HG03521 (cell line): ENCODE data around the gene TRAF3.
"Not testable (repeated sequence)": the region's sequence is repeated elsewhere in the genome, so short reads cannot be mapped to it uniquely, and the experiment has no call there.

ENCODE experiments used
- ATAC-seq: cut with Tn5 transposase; IDR thresholded peaks from one replicate; pipeline ENCODE4 v1.9.1; 2021; ENCODE audit warnings: mild to moderate bottlenecking, moderate library complexity; ENCODE audit not compliant: unreplicated experiment

TRAF3 gene

GRCh38 chr14:102857444-102857843 is 80.2 kb downstream of the TRAF3 start:
- no peak for ATAC-seq

- ATAC-seq: no peak
These were observed 82.7 kb downstream of the TRAF3 start for GRCh38 chr14:102859911-102860310.

DNA sequence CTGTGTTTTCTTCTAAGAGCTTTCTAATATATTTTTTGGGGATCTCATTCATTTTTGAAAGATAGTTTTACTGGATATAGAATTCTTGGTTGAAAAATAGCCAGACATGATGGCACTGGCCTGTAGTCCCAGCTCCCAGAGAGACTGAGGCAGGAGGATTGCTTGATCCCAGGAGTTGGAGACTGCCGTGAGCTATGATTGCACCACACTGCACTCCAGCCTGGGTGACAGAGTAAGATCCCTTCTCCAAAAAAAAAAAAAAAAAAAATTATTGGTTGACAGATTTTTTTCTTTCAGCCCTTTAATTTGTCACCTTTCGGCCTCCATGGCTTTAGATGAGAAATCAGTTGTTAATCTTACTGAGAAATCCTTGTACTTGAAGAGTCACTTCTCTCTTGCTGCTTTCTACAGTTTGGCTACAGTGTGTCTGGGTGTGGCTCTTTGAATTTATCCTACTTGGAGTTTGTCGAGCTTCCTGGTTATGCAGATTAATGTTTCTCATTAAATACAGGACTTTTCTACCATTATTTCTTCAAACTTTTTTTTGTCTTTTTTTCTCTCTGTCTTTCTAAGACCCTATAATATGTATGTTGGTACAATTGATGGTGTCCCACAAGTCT is 85.0 kb downstream of the TRAF3 start:
- no peak for ATAC-seq

- no peak for ATAC-seq
These were observed 86.1 kb downstream of the TRAF3 start for GRCh38 chr14:102863381-102863780.

DNA sequence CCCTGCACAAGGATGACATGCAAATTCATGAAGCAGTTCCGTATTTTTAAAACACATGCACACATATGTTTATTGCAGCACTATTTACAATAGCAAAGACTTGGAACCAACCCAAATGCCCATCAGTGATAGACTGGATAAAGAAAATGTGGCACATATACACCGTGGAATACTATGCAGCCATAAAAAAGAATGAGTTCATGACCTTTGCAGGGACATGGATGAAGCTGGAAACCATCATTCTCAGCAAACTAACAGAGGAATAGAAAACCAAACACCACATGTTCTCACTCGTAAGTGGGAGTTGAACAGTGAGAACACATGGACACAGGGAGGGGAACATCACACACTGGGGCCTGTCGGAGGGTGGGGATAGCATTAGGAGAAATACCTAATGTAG is 88.7 kb downstream of the TRAF3 start:
- not testable (repeated sequence) for ATAC-seq

GRCh38 chr14:102866982-102867761 is 89.9 kb downstream of the TRAF3 start:
- ATAC-seq: no peak

DNA sequence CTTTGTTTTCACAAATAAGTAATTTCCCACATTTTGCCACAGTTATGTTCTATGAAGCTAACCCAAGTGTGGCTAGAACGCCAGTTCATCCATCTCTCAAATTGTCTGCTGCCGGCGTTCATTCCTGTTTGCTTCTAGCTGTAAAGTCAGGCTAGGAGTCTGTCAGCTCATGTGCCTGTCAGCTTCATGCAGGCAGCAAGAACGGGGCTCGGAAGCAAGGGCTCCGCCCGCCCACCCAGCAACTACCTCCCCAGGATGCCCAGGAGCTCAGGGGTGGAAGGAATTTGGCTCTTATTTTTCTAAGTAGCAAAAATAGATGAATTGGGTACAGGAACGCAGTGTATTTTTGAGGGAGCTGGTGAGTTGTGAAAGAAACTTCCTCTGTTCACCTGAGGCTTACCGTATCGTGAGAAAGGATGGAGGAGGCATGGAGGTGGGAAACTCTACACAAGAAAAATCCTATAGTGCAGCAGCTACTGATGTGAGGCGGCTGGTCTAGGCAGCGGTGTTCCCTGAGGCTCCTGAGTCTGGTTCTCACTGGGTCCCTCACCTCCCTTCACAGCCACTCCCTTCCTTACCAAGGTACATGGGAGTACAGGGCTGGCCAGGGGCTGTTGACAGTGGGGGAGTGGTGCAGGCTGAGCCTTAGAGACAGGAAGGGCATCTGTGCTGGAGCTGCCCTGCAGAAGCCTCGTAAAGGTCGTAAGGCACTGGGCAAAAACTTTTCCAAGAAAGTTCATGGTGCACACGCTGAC is 90.8 kb downstream of the TRAF3 start:
- no peak for ATAC-seq

- no peak for ATAC-seq
These were observed 91.8 kb downstream of the TRAF3 start for GRCh38 chr14:102868956-102869547.

- ATAC-seq: no peak
These were observed 93.0 kb downstream of the TRAF3 start for GRCh38 chr14:102870246-102870645.

DNA sequence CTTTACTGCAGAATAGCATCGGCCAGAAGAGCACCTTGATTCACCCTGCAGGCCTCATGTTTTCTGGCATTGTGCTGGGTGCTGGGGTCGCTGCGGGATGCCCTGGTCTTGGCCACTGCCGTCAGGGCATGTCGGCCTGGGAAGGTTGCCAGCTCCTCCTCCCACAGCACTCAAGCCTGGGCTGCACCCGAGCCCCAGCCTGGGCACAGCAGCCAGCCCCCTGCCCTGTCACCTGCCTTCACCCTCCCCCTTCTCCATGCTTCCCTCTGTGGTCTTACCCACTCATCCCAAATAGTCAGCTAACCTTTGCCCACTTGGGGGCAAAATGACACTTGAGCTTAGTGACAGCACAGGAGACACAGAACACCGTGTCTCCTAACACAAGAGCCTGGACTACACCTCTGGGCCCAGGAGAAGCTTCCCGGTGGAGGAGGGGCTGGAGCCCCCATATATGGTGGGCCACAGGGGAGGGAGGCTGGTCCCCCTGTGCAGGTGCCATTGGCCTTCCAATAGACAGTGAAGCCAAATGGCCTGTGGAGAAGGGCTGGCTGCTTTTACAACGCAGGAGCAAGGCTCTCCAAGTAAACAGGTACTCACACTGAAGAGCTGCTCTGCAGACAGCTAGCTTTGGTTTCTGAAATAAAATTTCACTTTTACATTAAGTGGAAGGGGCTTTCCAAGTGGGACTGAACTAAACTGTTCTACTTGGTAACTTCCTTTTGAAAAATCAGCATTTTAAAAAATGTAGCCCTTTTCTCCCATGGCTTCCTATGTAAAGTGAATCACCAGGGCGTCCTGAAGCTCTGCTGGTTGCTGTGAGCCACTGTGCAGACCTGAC is 94.0 kb downstream of the TRAF3 start:
- ATAC-seq: no peak

- ATAC-seq: no peak
These were observed 94.8 kb downstream of the TRAF3 start for GRCh38 chr14:102872020-102872419.

DNA sequence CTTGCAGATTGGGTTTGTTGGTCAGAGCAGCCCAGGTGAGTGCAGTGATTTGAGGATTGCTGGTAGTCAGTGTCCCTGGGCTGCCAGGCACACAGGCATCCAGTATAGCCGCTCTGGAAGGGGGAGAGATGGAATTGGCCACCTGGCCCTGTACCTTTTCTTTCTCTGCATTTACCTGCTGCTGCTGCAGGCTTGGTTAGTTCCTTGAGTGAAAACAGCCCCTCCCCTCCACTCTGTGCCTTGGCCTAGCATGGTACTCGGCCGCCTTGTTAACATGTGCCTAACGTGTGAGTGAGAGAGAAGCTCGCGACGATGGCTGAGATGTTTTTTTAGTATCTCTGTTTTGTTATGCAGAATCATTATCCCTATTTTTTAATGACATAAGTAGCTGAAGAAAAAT is 95.9 kb downstream of the TRAF3 start:
- no peak for ATAC-seq

- ATAC-seq: no peak
These were observed 96.4 kb downstream of the TRAF3 start for GRCh38 chr14:102873546-102874061.

DNA sequence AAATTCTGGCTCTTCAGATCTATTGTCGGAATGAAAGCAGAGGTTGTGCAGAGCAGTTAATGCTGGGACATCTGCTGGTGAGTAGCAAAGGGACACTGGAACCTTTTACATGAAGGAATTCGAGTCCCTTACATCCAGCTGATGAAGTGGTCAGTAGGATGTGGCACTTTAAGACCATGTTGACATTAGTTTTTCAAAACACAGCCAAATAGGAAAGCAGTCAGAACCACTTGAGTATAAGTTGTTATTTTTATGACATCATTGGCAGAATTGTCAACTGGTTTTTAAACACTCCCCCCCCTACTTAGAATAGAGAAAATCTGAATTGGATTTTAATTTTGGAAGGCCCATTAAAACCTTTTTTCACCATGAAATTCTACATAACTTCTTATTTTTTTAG is 98.4 kb downstream of the TRAF3 start:
- no peak for ATAC-seq

DNA sequence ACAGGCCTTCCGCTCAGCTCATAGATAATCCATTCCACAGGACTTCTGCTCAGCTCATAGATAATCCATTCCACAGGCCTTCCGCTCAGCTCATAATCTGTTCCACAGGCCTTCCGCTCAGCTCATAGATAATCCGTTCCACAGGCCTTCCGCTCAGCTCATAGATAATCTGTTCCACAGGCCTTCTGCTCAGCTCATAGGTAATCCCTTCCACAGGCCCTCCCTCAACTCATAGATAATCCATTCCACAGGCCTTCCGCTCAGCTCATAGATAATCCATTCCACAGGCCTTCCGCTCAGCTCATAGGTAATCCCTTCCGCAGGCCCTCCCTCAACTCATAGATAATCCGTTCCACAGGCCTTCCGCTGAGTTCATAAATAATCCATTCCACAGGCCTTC is 100.3 kb downstream of the TRAF3 start:
- ATAC-seq: not testable (repeated sequence)

DNA sequence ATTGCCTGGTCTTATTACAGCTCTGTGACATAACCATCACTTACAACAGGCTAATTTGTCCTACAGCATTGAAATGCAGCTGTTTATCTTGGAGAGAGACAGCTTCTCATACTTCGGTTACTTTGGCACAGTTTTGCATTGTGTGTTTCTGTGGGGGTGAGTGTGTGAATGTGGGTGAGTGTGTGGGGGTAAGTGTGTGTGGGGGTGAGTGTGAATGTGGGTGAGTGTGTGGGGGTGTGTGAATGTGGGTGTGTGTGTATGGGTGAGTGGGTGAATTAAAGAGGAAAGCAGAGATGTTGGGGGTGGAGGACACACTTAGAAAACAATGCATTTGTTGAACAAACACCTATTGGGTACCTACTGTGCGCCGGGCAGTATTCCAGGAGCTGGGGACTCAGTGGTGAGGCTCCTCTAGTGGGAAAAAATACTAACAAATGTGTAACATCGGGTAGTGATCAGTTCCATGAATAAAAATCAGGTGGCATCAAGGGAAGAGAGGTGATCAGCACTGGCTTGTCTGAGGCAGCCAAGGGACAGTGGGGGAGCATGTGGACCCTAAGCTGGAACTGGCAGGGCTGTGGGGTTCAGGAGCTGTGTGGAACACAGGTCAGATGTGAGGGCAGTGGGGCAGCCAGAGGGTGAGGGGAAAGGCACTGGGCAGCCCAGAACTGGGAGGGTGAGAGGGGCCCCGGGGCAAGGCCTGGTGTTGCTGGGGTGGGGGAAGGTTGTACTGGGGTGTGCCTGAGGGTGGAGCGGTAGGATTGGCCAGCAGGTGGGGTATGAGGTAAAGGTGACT is 101.1 kb downstream of the TRAF3 start:
- no peak for ATAC-seq

DNA sequence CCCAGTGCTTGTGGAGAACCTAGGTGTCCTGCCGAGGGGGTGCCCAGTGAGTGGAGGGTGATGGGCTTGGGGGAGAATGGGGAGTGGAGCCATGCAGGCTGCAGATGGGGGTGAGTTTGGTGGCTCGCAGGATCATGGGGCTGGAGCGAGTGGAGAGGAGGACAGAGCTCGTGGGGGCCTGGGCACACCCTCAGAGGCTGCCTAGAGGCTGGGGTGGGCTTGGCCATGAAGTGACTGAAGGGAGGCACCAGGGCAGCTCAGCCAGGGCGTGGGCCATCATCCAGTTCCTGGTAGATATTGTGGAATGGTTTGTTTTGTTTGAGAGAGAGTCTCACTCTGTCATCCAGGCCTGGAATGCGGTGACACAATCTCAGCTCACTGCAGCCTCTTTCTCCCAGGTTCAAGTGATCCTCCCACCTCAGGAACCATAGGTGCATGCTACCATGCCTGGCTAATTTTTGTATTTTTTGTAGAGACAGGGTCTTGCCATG is 101.8 kb downstream of the TRAF3 start:
- ATAC-seq: no peak

GRCh38 chr14:102882226-102882906 is 105.1 kb downstream of the TRAF3 start:
- ATAC-seq: no peak

DNA sequence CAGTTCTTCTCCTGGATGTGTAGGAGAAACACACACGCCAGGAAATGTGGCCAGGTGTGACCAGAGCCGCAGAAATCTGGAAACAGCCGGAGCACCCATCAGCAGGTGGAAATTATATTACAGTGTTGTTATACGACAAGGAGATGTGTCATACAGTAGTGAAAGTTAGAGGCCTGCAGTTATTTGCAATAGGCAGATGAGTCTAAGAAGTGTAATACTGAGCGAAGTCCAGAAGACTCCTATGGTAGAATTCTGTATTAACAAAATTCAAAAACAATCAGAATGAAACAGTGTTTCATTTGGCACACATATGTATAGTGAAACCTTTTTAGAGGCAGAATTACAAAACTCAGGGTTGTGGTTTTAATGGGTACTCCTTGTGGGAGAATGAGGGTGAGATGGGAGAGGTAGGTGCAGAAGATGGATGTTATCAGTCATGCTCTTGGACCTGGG is 105.9 kb downstream of the TRAF3 start:
- no peak for ATAC-seq
